Measurements from ENCODE around the gene TM6SF1.
"Not testable (repeated sequence)": the region's sequence is repeated elsewhere in the genome, so short reads cannot be mapped to it uniquely, and the experiment has no call there.

The TM6SF1 gene

DNA sequence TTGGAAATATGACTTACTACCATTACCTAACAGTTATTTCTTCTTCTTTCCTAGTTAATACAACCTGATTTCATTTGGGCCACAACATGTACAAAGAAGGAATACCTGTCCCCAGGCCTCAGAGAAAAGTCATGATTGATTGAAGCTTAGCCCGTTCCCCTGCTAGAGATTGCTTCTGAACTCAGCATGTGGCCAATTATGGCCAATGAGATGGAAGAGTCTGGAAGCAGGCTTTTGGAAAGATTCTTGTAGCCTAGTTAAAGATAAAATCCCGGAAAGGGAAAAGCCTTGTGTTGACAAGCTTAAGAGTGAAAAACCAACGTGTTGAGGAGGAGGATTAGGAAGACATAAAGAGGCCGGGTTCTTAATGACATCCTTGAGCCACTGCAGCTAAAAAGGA, 17.0 kb upstream of the TM6SF1 start:
- DNase-seq, result no peak

DNA sequence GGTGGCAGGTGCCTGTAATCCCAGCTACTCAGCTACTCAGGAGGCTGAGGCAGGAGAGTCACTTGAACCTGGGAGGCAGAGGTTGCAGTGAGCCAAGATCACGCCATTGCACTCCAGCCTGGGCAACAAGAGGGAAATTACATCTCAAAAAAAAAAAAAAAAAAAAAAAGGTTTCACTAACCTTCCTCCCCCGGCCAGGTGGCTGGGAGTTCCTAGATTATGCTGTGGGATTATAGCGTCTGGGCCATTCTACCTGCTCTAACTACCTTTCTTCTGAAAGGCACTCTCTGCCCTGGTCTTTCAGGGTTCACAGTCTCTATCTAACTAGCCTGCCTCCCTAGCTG, 15.5 kb upstream of the TM6SF1 start:
- DNase-seq, result not testable (repeated sequence)

DNA sequence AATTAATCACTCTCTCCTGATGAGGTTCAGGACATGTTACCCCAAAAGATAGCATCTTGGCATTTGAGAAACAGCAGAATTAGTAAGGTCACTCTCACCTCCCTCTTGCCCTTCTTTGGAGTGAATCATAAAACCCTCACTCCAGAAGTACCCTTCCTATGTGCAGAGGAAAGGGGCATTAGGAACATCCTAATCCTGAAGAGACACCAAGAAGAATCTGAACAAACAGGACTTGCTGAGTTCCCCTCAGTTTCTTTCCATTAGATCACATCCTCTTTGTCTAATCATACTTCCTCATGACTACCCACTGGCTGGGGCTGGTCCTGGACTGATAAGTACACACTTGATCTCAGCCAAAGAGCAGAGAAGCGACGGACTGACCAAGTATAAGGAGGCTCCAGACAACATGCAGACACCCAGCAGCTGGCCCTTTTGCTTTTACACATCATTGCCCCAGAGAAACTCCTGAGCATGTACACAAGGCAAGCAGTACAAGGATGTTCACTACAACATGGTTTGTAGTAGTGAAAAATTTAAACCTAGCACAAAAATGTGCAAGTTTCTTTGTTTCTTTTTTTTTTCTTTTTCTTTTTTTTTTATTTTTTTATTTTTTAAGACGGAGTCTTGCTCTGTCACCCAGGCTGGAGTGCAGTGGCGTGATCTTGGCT, 15.0 kb upstream of the TM6SF1 start:
- no peak for DNase-seq

DNA sequence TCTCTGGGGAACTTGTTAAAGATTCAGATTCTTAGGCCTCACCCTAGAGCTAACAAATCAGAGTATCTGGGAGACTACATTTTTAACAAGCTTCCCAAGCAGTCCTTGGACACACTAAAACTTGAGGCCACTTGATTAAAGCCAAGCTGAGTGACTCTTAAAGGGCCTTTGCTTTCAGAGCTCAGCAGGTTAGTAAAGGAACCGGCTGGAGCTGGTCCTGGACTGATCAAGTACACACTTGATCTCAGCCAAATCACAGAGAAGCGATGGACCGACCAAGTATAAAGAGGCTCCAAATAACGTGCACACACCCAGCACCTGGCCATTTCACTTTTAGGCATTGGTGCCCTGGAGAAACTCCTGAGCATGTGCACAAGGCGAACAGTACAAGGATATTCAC, 12.9 kb upstream of the TM6SF1 start:
- no peak for DNase-seq

DNA sequence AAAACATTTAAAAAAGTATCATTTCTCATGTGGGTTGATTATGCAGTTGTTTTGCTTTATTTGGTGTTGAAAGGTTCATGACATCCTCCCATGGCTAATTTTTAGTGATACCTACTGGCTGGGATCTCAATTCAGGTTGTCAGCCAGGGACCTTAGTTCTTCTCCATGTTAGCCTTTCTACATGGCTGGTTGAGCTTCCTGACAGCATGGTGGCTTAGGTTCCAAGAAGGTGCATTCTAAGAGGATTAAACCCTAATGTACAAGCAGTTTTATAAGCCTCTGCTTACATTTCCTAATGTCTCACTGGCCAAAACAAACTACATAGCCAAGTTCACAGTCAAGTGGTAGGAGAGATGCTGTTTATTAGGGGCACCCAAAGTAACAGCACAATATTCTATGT, 9.4 kb upstream of the TM6SF1 start:
- no peak for DNase-seq

DNA sequence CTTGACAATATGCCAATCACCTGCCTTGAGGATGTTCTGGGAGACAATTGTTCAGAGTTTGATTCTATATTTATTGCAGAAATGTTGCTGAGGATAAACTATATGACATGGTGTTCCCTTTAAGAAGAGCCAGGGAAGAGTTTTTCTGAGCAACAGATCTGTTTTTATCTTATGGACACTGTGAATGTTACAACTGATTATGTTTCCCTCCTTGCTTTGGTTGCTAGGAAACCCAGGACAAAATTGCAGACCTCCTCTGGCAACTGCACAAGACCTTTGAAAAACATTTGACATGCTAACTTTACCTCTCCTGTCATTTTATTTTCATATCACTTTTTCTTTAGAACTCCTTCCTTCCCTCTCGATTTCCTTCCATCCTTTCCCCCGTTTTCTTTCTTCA, 8.2 kb upstream of the TM6SF1 start:
- no peak for DNase-seq

DNA sequence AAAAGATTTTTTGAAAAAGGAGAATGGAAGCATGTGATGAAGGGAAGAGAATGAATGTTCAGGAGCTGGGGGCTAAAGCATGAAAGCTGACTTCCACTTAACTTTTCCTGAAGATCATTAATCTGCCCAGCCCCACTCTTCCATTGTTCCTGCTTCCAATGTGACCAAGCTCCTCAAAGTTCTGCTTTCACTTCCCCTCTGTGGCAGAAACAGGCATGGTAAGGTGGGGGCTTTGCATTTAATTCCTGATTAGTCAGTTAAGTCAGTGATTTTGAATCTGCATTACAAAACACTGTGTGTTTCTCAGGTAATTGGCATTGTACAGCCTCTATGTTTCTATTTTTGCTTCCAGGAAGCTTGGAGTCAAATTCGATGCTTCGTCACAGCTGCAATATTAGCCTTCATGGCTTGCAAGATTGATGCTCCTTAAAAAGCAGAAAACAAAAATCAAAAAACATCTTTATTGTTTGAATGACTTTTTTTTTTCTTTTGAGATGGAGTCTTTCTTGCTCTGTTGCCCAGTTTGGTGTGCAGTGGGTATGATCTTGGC, 7.3 kb upstream of the TM6SF1 start:
- DNase-seq, result no peak

DNA sequence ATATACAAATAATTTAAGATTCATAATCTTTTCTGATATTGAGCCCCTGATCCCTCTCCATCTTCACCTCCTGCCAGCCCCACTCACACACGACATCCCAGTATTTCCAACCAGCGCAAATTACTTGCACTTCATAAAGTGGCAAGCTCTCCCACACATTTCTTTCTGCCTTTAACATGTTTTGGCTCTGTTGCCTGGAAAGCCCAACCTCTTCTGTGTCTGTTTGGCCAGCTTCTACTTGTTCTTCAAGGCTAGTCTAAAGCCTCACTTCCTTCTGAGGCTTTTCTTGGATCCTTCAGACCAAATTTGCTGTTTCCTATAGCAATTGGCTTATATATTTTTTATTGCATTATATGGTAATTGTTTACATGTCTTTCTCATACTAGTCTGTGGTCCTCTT, 5.1 kb upstream of the TM6SF1 start:
- DNase-seq, result no peak

DNA sequence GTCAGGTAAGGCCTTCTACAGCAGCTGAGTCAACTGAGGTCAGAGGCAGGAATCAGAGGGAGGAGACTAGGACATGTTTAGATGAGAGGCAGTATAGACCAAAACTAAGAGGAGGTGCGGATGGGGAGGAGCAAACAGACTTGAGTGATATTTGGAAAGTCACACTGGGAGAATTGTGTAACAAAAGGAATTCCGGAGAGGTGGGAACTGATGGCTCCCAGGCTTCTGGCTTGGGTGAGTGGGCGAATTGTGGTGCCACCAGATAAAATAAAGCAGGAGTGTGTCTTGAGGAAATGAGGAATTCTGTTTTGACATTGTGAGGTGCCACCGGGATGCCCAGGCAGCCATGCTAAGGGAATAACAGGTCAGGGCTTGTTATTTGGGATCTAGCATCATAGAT, 3.3 kb upstream of the TM6SF1 start:
- DNase-seq, result no peak

DNA sequence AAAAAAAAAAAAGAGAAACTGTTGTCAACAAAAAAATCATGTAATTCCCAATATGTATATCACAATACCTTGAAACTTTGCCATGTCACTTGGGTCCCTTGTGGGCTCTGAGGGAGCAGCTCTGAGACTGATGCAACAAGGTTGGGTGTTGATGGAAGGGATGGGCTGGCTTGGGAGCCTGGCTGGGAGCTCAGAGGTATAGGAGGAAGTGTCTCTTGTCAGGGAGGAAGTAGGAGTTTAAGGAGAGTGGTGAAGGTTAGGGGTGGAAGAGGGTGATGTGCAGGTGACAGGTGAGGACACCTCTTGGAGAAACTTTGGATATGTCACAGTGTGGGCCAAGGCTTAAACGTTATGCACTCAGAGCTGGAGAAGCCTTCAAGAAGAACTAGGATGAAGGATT, 2.0 kb upstream of the TM6SF1 start:
- no peak for DNase-seq

DNA sequence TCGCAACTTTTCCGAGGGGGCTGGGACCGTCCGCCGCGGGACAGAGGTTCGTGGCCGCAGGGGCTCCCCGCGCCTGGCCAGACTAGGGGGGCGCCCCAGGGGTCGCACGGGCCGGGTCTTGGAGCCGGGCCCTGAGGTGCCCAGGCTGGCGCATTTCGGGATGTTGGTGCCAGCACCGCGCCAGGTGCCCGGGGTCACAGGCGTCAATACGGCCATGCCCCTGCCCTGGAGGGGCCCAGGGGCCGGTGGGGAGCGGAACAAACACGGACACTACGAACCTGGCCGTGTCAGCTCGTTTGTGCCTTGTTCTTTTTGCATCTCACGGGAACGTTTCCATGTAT, 366 bp downstream of the TM6SF1 start:
- DNase-seq, result no peak

DNA sequence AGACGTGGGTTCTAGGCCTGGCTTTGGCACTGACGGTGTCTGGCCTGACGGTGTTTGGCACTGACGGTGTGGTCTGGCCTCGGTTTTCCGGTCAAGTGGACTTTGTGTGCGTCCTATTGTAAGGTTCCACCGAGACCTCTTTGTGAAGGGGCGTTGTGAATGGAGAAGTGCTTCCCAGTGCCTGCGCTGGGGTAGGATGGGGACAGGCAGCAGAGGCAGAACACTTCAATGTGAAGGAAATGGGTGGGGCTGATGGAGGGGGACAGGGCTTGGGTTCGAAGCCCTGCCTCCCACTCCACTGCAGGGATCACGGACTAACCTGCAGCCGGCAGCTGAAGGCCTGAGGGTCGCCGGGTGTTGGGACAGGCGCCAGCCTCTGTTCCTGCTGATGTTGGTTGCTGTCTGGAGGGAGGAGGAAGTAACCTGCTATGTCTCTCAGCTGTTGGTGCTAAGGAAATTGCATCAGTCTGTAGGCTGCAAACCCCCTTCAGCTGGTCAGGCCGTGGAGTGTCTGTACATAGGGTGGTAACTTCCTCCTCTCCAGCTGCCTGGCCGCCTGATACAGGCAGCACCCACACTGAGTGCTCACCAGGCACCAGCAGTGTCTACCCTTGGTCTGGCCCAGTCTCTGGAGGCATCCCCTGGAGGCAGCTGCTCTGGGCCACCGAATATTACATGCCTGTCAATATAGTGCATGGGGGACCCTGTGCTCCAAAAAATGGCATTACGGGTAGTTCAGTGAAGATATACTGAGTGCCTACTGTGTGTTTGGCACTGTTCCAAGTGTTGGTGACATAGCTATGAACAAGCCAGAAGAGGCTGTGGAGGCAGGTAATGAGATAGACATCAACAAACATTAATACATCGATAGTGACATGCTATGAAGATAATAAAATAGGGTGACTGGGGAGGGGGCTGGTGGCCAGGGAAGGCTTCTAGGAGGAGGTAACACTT, 1.1 kb downstream of the TM6SF1 start:
- peak; percentile 52 for DNase-seq

DNA sequence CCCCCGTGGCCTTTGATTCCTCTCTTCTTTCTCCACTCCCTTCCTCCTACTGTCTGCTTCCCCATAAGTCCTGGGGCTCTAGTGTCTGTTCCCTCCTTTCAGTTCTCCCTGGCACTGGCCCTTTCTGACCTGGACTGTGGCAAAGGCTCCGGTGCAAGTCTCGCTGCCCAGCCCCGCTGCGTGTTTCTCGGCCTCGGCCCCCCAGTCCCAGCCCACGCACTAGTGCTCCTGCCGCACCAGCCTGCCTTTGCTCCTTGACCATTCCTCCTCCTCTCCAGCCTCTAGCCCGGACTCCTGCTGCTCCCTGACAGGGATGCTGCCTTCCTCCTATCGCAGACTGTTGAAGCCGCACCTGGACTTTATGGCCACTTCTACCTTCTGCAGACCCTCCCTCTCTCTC, 2.1 kb downstream of the TM6SF1 start:
- DNase-seq, result no peak

DNA sequence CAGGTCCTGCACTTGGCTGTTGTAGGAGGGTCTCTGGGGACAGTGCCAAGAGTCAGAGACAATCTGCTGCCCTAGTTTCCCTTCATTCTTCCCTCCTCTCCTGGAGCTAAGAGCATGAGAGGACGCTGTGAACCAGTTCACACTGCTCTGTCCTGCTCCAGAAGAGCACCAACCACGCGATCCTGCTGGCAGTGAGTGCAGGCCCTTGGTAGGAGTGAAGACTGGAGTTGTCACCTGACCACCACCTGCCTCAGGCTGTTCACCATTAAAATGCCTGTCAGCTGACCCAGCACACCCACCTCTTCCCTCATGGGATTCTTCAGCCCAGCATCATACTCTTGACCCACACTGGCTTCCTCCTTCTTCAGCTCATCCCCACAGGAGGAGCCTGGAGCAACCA, 2.9 kb downstream of the TM6SF1 start:
- no peak for DNase-seq

DNA sequence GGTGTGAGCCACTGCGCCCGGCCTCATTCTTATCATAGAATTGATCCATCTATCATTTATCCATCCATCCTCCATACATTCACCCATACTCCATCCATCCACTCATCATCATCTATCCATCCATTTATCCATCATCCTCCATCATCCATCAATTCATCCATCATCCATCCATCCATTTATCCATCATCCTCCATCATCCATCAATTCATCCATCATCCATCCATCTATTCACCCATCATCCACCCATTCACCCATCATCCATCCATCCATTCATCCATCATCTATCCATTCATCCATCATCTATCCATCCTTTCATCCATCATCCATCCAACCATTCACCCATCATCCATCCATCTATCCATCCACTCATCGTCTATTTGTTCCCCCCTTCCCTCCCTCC, 3.7 kb downstream of the TM6SF1 start:
- DNase-seq, result no peak

DNA sequence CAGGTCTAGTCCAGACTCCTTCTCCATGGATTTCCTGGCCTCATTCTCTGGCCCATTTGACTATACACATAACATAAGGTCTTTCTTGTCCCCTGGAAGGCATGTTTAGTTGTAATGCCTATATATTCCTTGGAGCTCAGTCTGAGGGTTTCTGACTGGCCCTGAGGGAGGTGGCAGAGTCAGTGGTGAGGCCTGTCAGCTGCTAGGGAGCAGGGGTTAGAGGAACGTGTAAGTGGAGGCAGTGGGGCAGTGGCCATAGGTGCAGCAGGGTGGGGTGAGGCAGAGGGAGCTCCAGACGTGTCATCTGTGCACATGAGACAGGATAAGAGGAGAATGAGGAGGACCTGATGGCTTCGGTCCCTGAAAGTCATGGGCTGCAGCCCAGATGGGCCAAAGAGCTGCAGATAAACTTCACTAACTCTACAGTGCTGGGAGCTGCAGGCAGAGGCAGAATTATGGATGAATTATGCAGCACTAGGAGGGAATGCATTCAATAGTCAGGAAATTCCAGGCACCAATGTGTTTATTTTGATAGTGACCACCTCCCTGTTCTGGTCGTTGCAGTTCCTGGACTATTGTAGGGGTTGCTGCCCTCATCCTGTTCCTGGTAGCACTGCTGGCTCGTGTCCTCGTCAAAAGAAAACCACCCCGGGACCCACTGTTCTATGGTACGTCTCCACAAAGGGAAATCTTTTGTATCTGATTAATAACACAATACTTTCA, 4.9 kb downstream of the TM6SF1 start:
- DNase-seq, result no peak

DNA sequence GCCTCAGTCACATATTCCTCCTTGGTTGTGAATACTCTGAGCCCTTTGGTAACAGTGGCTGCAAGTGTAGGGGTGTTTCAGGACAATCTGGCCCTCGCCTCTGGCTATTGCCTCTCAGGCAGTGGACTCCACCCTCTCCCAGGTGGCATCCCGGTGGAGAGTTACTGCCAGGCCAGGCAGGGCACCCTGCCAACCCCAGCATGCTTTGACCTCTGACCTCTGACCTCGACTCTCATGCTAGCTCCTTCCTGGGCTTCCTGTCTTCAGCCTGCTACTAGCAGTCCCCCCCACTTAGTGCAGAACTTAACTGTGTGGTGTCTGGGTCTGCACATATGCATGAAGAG, 5.5 kb downstream of the TM6SF1 start:
- no peak for DNase-seq

DNA sequence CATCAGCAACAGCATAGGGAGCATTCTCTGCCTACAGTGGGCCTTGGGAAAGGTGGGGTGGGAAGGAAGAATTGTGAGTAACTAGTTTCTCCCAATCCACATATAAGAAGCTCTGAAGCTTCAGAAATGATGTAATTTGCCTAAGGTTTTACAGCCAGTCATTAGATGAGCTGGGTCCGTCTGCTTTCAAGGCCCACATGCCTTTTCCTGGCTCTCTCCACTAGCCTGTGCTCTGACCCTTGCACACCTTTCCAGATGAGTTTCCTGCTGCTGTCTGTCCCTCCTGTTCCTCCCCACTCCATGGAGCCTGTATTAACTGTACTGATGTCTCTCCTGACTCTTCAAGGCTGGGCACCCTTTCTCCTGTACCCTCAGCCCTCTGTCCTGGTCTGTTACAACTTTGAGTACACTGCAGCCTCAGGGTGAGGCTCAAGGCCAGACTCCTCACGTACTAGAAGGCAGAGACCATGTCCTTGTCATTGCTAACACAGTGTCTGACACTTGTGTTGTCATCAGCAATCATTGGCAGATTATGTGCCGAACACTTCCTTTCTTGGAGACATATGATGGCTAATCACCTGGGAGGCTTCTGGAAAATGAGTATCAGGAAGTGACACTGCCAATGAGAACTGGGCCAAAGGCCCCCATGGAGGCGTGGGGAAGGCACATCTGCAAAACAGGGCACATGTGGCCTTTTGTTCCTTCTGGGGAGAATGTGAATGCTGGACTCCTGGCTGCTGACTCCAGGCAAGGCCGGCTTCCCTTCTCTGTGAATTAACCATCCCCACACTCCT, 6.6 kb downstream of the TM6SF1 start:
- no peak for DNase-seq

DNA sequence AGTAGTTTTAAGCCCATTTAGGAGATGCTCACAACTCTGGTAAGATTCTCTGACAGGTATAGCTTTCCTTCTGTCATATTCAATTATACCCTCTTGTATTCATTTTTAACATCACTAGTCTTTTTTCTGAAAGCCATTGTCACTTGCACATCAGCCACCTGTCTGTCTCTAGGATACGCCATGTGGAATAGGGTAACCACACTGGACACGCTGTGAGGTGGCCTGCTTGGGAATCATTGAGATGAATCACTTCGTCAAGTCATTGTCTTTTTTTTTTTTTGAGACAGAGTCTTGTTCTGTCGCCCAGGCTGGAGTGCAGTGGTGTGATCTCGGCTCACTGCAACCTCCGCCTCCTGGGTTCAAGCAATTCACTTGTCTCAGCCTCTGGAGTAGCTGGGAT, 7.4 kb downstream of the TM6SF1 start:
- no peak for DNase-seq

DNA sequence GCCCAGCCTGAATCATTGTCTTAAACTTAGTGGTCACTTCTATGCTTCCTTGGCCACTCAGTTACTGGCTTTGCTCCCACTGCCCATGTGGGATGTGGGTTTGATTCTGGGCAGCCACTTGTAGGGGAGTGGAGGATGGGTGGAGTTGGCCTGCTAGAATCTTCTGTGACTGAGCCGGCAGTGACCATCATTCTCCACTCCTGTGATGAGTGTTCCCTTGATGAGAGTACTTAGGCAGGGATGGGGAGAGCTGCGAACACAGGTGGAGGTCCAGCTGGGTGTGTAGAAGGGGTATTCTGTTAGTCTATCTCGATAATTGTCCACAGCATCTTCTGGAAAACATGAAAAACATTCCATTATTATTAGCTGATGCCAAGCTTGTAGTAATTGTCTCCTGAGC, 8.0 kb downstream of the TM6SF1 start:
- no peak for DNase-seq

DNA sequence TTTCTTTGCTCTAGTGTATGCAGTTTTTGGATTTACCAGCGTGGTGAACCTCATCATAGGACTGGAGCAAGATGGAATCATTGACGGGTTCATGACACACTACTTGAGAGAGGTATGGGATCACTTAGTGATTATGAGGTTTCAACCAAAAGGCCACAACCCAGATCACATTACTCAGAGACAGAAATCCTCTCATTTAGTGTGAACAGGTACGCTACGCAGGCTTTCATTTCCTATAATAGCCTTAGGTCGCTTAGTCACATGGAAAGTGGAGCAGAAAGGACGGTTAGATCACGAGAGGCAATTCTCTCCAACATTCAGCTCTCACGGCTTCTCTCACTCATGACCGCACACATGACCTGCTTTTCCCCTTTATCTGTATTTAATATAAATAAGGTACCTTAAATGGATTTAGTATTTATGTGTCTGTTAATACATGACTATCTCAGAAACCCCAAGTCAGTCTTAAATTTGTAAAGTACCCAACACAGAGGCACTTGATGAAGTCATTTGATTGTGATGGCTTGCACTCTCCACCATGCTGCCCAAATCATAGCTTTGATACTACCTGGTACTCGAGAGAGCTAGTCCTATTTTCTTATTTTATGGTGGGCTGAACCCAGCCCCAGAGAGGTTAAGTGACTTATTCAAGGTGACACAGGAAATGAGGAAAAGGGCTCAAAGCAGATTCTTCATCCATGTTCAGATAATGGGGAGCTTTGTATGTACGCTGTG, 8.6 kb downstream of the TM6SF1 start:
- peak; percentile 56 for DNase-seq

DNA sequence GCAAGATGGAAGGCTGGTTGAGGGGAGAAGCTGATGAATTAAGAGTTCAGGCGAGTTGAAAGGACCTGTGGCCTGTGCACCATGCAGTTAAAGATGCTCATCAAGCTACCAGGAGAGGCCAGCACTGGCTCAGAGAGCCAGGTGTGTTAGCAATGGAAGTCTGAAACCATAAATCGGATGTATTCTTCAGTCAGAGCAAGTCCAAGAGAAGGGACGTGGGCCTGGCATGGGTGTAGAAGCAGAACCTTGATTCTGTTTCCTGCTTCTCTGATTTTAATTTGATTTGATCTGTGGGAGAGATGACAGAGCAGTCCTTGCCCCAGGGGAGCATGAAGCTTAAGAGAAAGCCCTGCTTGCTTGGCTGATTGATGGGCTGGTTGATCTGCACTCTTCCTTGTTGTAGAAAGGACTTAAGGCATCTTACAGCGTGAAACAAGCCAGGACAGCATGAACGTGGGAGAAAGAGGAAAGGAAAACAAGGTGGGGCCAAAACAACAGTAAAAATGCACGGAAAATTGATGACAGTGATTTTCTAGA, 10.9 kb downstream of the TM6SF1 start:
- no peak for DNase-seq
